SK-N-SH (cell line): ENCODE results near the gene COX7C. TPM values are rescaled to one million over a fixed set of nuclear protein-coding genes. Genes with fewer than 3 reads are reported as not detected.

ENCODE experiments used
- CTCF ChIA-PET: fragments of 300-600, 350-600 bp; formaldehyde crosslinking; extraction: SDS; loops from one replicate; lab custom pipeline; 2021; lab: Yijun Ruan, JAX
- POLR2A ChIA-PET: fragments of 350-600 bp; sonication (Branson Sonifier 250); formaldehyde crosslinking; extraction: SDS; loops from one replicate; lab custom pipeline; 2020; ENCODE audit warnings: antibody characterized with exemption, inconsistent platforms; lab: Yijun Ruan, JAX
- DNase-seq: peaks from one replicate; pipeline ENCODE4 v3.0.0; 2012
- H2AFZ ChIP-seq: fragments of 200-600 bp; sonication (generic); 2 replicates; pipeline ENCODE4 v1.8.1; 2016; ENCODE audit warnings: antibody characterized with exemption, mild to moderate bottlenecking, low read depth
- H3F3A ChIP-seq: fragments of 200-600 bp; sonication (generic); replicated peaks from 2 replicates; pipeline ENCODE3; 2016; ENCODE audit warnings: antibody characterized with exemption, mild to moderate bottlenecking; ENCODE audit not compliant: insufficient read depth
- H3K27ac ChIP-seq, 2 experiments: fragments of 200-500 bp in 1 of 2; fragments of 200-600 bp in 1 of 2; sonication (Bioruptor generic) in 1 of 2; sonication (generic), shearing (Covaris generic) in 1 of 2; 2 replicates each; pipeline versions ENCODE4 v1.5.1 to v1.6.1; 2014 to 2016; ENCODE audit warnings: low read depth in 2 of 2, inconsistent platforms in 1 of 2, low read length in 1 of 2, mild to moderate bottlenecking in 1 of 2, mixed read lengths in 1 of 2
- H3K27me3 ChIP-seq: fragments of 200-600 bp; sonication (generic), shearing (Covaris generic); 2 replicates; pipeline ENCODE4 v1.6.1; 2016; ENCODE audit warnings: mixed run types; ENCODE audit not compliant: insufficient read depth
- H3K36me3 ChIP-seq, 2 experiments: fragments of 200-500 bp in 1 of 2; fragments of 200-600 bp in 1 of 2; sonication (Bioruptor generic) in 1 of 2; sonication (generic) in 1 of 2; replicated peaks in 1 of 2; 2 replicates each; pipeline versions ENCODE3 to v1.5.1; 2014 to 2016; ENCODE audit warnings: low read length in 1 of 2, mild to moderate bottlenecking in 1 of 2; ENCODE audit not compliant: insufficient read depth in 2 of 2, control insufficient read depth in 1 of 2
- H3K4me1 ChIP-seq, 2 experiments: fragments of 200-500 bp in 1 of 2; fragments of 200-600 bp in 1 of 2; sonication (Bioruptor generic) in 1 of 2; sonication (generic), shearing (Covaris generic) in 1 of 2; 2 replicates each; pipeline versions ENCODE4 v1.5.1 to v1.6.1; 2014 to 2016; ENCODE audit warnings: low read depth in 1 of 2, low read length in 1 of 2, mixed run types in 1 of 2; ENCODE audit not compliant: insufficient read depth in 2 of 2, control insufficient read depth in 1 of 2
- H3K4me2 ChIP-seq: fragments of 200-600 bp; sonication (generic), shearing (Covaris generic); 2 replicates; pipeline ENCODE4 v1.6.1; 2017; ENCODE audit warnings: mixed run types
- H3K4me3 ChIP-seq, 2 experiments: fragments of 200-500 bp in 1 of 2; fragments of 200-600 bp in 1 of 2; sonication (Bioruptor generic) in 1 of 2; sonication (generic), shearing (Covaris generic) in 1 of 2; 2 replicates each; pipeline versions ENCODE4 v1.5.1 to v1.8.1; 2014 to 2016; ENCODE audit warnings: low read depth in 2 of 2, inconsistent platforms in 1 of 2, low read length in 1 of 2, mild to moderate bottlenecking in 1 of 2, mixed read lengths in 1 of 2, moderate library complexity in 1 of 2
- H3K79me2 ChIP-seq: fragments of 200-600 bp; sonication (generic); 2 replicates; pipeline ENCODE4 v1.8.1; 2017; ENCODE audit warnings: mild to moderate bottlenecking; ENCODE audit not compliant: insufficient read depth
- H3K9ac ChIP-seq: fragments of 200-600 bp; sonication (generic); 2 replicates; pipeline ENCODE4 v1.6.1; 2017; ENCODE audit warnings: mixed run types
- H3K9me2 ChIP-seq: fragments of 200-600 bp; sonication (generic); 2 replicates; pipeline ENCODE4 v1.6.1; 2017; ENCODE audit warnings: mixed run types
- H3K9me3 ChIP-seq: fragments of 200-600 bp; sonication (generic); 2 replicates; pipeline ENCODE4 v1.6.1; 2017; ENCODE audit warnings: mixed run types, mild to moderate bottlenecking, moderate library complexity
- H4K20me1 ChIP-seq: fragments of 200-600 bp; sonication (generic); 2 replicates; pipeline ENCODE4 v1.6.1; 2017; ENCODE audit warnings: mild to moderate bottlenecking, mixed run types; ENCODE audit not compliant: insufficient read depth
- CHD2 ChIP-seq: fragments of 150-350 bp; IDR thresholded peaks from 2 replicates; pipeline ENCODE4 v1.6.1; 2018; ENCODE audit warnings: low read length; ENCODE audit not compliant: partially characterized antibody
- EZH2phosphoT487 ChIP-seq: fragments of 200-600 bp; sonication (generic); IDR thresholded peaks from 2 replicates; pipeline ENCODE4 v1.6.1; 2017; ENCODE audit warnings: low read depth, mixed run types, mild to moderate bottlenecking, antibody characterized with exemption, moderate library complexity, borderline replicate concordance
- FOSL2 ChIP-seq: IDR thresholded peaks from 2 replicates; pipeline ENCODE4 v1.4.0; 2012; ENCODE audit warnings: low read depth, mild to moderate bottlenecking, moderate library complexity, borderline replicate concordance
- FOXJ3 ChIP-seq: sonication (generic); formaldehyde crosslinking; IDR thresholded peaks from 2 replicates; pipeline ENCODE4 v1.5.1; 2020; ENCODE audit warnings: mild to moderate bottlenecking, missing genetic modification reagents
- GABPA ChIP-seq: IDR thresholded peaks from 2 replicates; pipeline ENCODE4 v1.4.0; 2012; ENCODE audit warnings: low read depth, mild to moderate bottlenecking
- GATA2 ChIP-seq: sonication (generic); formaldehyde crosslinking; IDR thresholded peaks from 2 replicates; pipeline ENCODE4 v1.5.0; 2020; ENCODE audit warnings: mild to moderate bottlenecking, missing genetic modification reagents
- JUND ChIP-seq: IDR thresholded peaks from 2 replicates; pipeline ENCODE4 v1.4.0; 2012
- MEF2A ChIP-seq: IDR thresholded peaks from 2 replicates; pipeline ENCODE4 v1.4.0; 2012; ENCODE audit warnings: low read depth, borderline replicate concordance
- NRF1 ChIP-seq: IDR thresholded peaks from 2 replicates; pipeline ENCODE4 v1.6.1; 2012; ENCODE audit warnings: low read depth, mild to moderate bottlenecking, low read length
- PBX3 ChIP-seq: IDR thresholded peaks from 2 replicates; pipeline ENCODE4; 2012
- RAD21 ChIP-seq: IDR thresholded peaks from 2 replicates; pipeline ENCODE4 v1.6.1; 2012; ENCODE audit warnings: mild to moderate bottlenecking, low read length
- RFX5 ChIP-seq: IDR thresholded peaks from 2 replicates; pipeline ENCODE4 v1.6.1; 2012; ENCODE audit warnings: mild to moderate bottlenecking, improper control_type of control experiment, low read length
- RXRA ChIP-seq: IDR thresholded peaks from 2 replicates; pipeline ENCODE4 v1.4.0; 2012; ENCODE audit warnings: low read depth, mild to moderate bottlenecking, borderline replicate concordance
- SMC3 ChIP-seq: IDR thresholded peaks from 2 replicates; pipeline ENCODE4 v1.6.1; 2012; ENCODE audit warnings: low read depth, low read length, improper control_type of control experiment
- TCF12 ChIP-seq: IDR thresholded peaks from 2 replicates; pipeline ENCODE4 v1.4.0; 2012
- TEAD4 ChIP-seq: IDR thresholded peaks from 2 replicates; pipeline ENCODE4 v1.4.0; 2012; ENCODE audit warnings: mild to moderate bottlenecking, borderline replicate concordance; ENCODE audit not compliant: insufficient read depth
- USF1 ChIP-seq: IDR thresholded peaks from 2 replicates; pipeline ENCODE4 v1.4.0; 2012; ENCODE audit warnings: low read depth, borderline replicate concordance
- USF2 ChIP-seq: fragments of 150-350 bp; IDR thresholded peaks from 2 replicates; pipeline ENCODE4 v1.6.1; 2017; ENCODE audit warnings: antibody characterized with exemption, low read length, low read depth, borderline replicate concordance
- ZBTB33 ChIP-seq: IDR thresholded peaks from 2 replicates; pipeline ENCODE4 v1.4.0; 2012; ENCODE audit warnings: low read depth, borderline replicate concordance
- WGBS: methylation state at CpG from one replicate; pipeline ENCODE4 v1.1.6; 2017; ENCODE audit warnings: low lambda C conversion rate; 5-methylcytosine and 5-hydroxymethylcytosine counted together
- polyA plus RNA-seq, 3 experiments: library from polyadenylated mRNA; depleted of rRNA; stranded (reverse); fragments of >200 nt; gene quantifications; 2 replicates each; pipeline ENCODE4 v1.2.3, GENCODE V29; 2012

The COX7C gene
- polyA plus RNA-seq, 1 of the 3 experiments (the other 2 are of a cell fraction) = 675 TPM

GRCh38 chr5:86623785-86624483, 6.2 kb downstream of the COX7C start (continued):
- no peak for TF ChIP-seq ZBTB33

GRCh38 chr5:86625148-86625547, 7.4 kb downstream of the COX7C start:
- ChIA-PET POLR2A (no interaction called here), CTCF (interaction anchor here (1.4 kb wide), 1 partner anchor 13 kb away, joined by 4 read pairs; no protein-coding TSS in a partner anchor)
- H3K9ac ChIP-seq = no peak overlapping the region
- no peak overlapping the region for H3K27ac ChIP-seq
- H3K4me3 ChIP-seq = no peak overlapping the region
- H3K4me1 ChIP-seq = no peaks in the 10 kb centered on the region
- 35% methylated on average over 2 of the region's 2 CpGs for WGBS
- no peaks in the 10 kb centered on the region for H3K9me2 ChIP-seq
- no peak overlapping the region for H2AFZ ChIP-seq
- TF ChIP-seq GABPA (no peak), NRF1 (no peak), JUND (no peak), RXRA (no peak), TCF12 (no peak), USF1 (no peak), FOXJ3 (CRISPR knock-in tag) (no peak), PBX3 (no peak), FOSL2 (no peak), RFX5 (no peak), GATA2 (CRISPR knock-in tag) (no peak), ZBTB33 (no peak), SMC3 (no peak), USF2 (no peak), RAD21 (no peak), MEF2A (no peak), TEAD4 (no peak), CHD2 (no peak), EZH2phosphoT487 (no peak)
- no peaks in the 10 kb centered on the region for H3K79me2 ChIP-seq
- H4K20me1 ChIP-seq = no peaks in the 10 kb centered on the region
- no peaks in the 10 kb centered on the region for H3K27me3 ChIP-seq
- H3K9me3 ChIP-seq = no peaks in the 10 kb centered on the region
- no peak for DNase-seq
- H3K36me3 ChIP-seq = peaks cover 18 to 20% of the 10 kb centered on the region in 2 experiments
- peaks cover 13% of the 10 kb centered on the region for H3F3A ChIP-seq
- no peak overlapping the region for H3K4me2 ChIP-seq
